PC-3 (cell line): ENCODE results near the gene NSL1. TPM values are rescaled to one million over a fixed set of nuclear protein-coding genes. Genes with fewer than 3 reads are reported as not detected.

Source experiments
- ATAC-seq: fragments of 200-7000 bp; cut with Tn5 transposase; 2 replicates; pipeline ENCODE4 v1.9.1; 2020; ENCODE audit warnings: mild to moderate bottlenecking, moderate library complexity
- BruUV-seq: library from RNA; stranded (reverse); fragments of 400-500 nt; replicated peaks from 2 replicates; lab custom pipeline; 2021; lab: Mats Ljungman, UMichigan
- CTCF ChIA-PET: fragments of 300-600 bp; sonication (Branson Sonifier 250); formaldehyde crosslinking; loops from one replicate; lab custom pipeline; 2022; ENCODE audit warnings: antibody characterized with exemption; lab: Charles Lee
- POLR2A ChIA-PET: fragments of 300-600 bp; sonication (Branson Sonifier 250); formaldehyde crosslinking; loops from one replicate; lab custom pipeline; 2022; ENCODE audit warnings: antibody characterized with exemption; ENCODE audit not compliant: unreplicated experiment; lab: Charles Lee
- DNase-seq: peaks from one replicate; pipeline ENCODE4 v3.0.0-alpha.2; 2015
- H2AFZ ChIP-seq: fragments of 300-600 bp; sonication (generic); 2 replicates; pipeline ENCODE4 v1.6.0; 2016; ENCODE audit warnings: antibody characterized with exemption, low read length
- H3F3A ChIP-seq: fragments of 300-600 bp; sonication (generic); one replicate; pipeline ENCODE4 v1.6.0; 2017; ENCODE audit warnings: antibody characterized with exemption, low read length, control low read depth, mild to moderate bottlenecking; ENCODE audit not compliant: unreplicated experiment
- H3K27ac ChIP-seq: fragments of 300-600 bp; sonication (generic); 2 replicates; pipeline ENCODE4 v1.5.1; 2016; ENCODE audit warnings: mild to moderate bottlenecking, low read length
- H3K27me3 ChIP-seq: fragments of 300-600 bp; sonication (generic); 2 replicates; pipeline ENCODE4 v1.6.1; 2016; ENCODE audit warnings: low read length, mixed read lengths
- H3K36me3 ChIP-seq: fragments of 300-600 bp; sonication (generic); 2 replicates; pipeline ENCODE4 v1.6.1; 2016; ENCODE audit warnings: low read depth, mixed run types, low read length, mixed read lengths
- H3K4me1 ChIP-seq: fragments of 300-600 bp; sonication (generic); 2 replicates; pipeline ENCODE4 v1.5.1; 2016; ENCODE audit warnings: low read length; ENCODE audit not compliant: insufficient read depth
- H3K4me2 ChIP-seq: fragments of 300-600 bp; sonication (generic); 2 replicates; pipeline ENCODE4 v1.6.0; 2016; ENCODE audit warnings: low read length
- H3K4me3 ChIP-seq: fragments of 300-600 bp; sonication (generic); 2 replicates; pipeline ENCODE4 v1.5.1; 2016; ENCODE audit warnings: mild to moderate bottlenecking, low read length, mixed read lengths
- H3K79me2 ChIP-seq: fragments of 300-600 bp; sonication (generic); 2 replicates; pipeline ENCODE4 v1.6.1; 2017; ENCODE audit warnings: low read length, mixed read lengths
- H3K9ac ChIP-seq: fragments of 300-600 bp; sonication (generic); 2 replicates; pipeline ENCODE4 v1.6.0; 2016; ENCODE audit warnings: mild to moderate bottlenecking, low read length
- H3K9me2 ChIP-seq: fragments of 300-600 bp; sonication (generic); replicated peaks from 2 replicates; pipeline ENCODE4 v1.6.1; 2016; ENCODE audit warnings: mixed run types, low read length, mixed read lengths
- H3K9me3 ChIP-seq: fragments of 300-600 bp; sonication (generic); 2 replicates; pipeline ENCODE4 v1.6.1; 2016; ENCODE audit warnings: low read length, mixed read lengths
- H4K20me1 ChIP-seq: fragments of 300-600 bp; sonication (generic); 2 replicates; pipeline ENCODE4 v1.6.1; 2016; ENCODE audit warnings: low read length, mixed read lengths
- EZH2 ChIP-seq: fragments of 300-600 bp; sonication (generic); IDR thresholded peaks from one replicate; pipeline ENCODE4 v1.6.1; 2017; ENCODE audit warnings: antibody characterized with exemption, mild to moderate bottlenecking, low read length; ENCODE audit not compliant: unreplicated experiment
- EZH2phosphoT487 ChIP-seq: fragments of 300-600 bp; sonication (generic); IDR thresholded peaks from 2 replicates; pipeline ENCODE4 v1.6.1; 2018; ENCODE audit warnings: mild to moderate bottlenecking, antibody characterized with exemption, low read length, borderline replicate concordance
- intact Hi-C: fragments of 100-400 bp; cut with micrococcal nuclease; formaldehyde crosslinking; loops from 2 replicates; pipeline ENCODE4 v1.9.0; 2023
- total RNA-seq: library from RNA; depleted of rRNA; stranded (reverse); fragments of >200 nt; gene quantifications from 2 replicates; pipeline ENCODE4 v1.2.3, GENCODE V29; 2014
- TF ChIP-seq, protein P1 (sequence below): fragments of 300-600 bp; sonication (generic); conservative IDR thresholded peaks from 2 replicates; pipeline ENCODE4 v1.5.1; 2017; ENCODE audit warnings: antibody characterized with exemption, low read depth, mild to moderate bottlenecking, low read length

NSL1 gene
- total RNA-seq, 1 experiment from 2014 or later: 56.1 TPM

- intact Hi-C loops: loop anchor here (2.0 to 5.0 kb wide), 2 partner anchors 33 to 227 kb away; no protein-coding TSS in a partner anchor
- no peak overlapping the region for H3K4me2 ChIP-seq
- no peak overlapping the region for H3K27ac ChIP-seq
- no peaks in the 10 kb centered on the region for H3K79me2 ChIP-seq
- H3K9me3 ChIP-seq: no peaks in the 10 kb centered on the region
- H3K4me1 ChIP-seq: peaks cover 10% of the 10 kb centered on the region
- ChIA-PET CTCF (no interaction called here), POLR2A (no interaction called here)
- ATAC-seq: no peak
- H3F3A ChIP-seq: no peaks in the 10 kb centered on the region
- no TSS peak for BruUV-seq
- no peak overlapping the region for H3K9ac ChIP-seq
- H3K9me2 ChIP-seq: no peaks in the 10 kb centered on the region
- TF ChIP-seq EZH2phosphoT487 (no peak), EZH2 (no peak)
- TF ChIP-seq, protein P1, sequence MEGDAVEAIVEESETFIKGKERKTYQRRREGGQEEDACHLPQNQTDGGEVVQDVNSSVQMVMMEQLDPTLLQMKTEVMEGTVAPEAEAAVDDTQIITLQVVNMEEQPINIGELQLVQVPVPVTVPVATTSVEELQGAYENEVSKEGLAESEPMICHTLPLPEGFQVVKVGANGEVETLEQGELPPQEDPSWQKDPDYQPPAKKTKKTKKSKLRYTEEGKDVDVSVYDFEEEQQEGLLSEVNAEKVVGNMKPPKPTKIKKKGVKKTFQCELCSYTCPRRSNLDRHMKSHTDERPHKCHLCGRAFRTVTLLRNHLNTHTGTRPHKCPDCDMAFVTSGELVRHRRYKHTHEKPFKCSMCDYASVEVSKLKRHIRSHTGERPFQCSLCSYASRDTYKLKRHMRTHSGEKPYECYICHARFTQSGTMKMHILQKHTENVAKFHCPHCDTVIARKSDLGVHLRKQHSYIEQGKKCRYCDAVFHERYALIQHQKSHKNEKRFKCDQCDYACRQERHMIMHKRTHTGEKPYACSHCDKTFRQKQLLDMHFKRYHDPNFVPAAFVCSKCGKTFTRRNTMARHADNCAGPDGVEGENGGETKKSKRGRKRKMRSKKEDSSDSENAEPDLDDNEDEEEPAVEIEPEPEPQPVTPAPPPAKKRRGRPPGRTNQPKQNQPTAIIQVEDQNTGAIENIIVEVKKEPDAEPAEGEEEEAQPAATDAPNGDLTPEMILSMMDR: no peak
- no peak for DNase-seq
- no peaks in the 10 kb centered on the region for H3K36me3 ChIP-seq
- peaks cover 40% of the 10 kb centered on the region for H3K27me3 ChIP-seq
- H3K4me3 ChIP-seq: no peak overlapping the region
- no peaks in the 10 kb centered on the region for H4K20me1 ChIP-seq
- no peak overlapping the region for H2AFZ ChIP-seq
Observed at GRCh38 chr1:212703991-212704564, 87.5 kb downstream of the NSL1 start.

DNA sequence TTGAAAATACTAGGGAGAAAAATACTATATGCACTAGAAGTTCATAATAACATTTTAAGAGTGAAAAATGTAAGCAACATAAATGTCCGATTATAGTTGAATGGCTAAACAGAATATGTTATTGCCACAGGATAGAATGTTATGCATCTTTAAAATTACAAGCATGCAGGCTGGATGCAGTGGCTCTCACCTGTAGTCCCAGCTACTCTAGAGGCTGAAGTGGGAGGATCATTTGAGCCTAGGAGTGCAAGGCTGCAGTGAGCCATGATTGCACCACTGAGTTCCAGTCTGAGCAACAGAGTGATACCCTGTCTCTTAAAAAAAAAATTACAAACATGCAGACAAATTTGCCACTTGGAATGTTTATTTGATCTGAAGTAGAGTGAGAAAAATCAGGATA lies 88.9 kb downstream of the NSL1 start:
- Histone ChIP-seq H3K4me3 (no peak overlapping the region), H3K4me1 (peaks cover 18% of the 10 kb centered on the region), H3K9ac (no peak overlapping the region), H3K27ac (no peak overlapping the region), H3K9me2 (no peaks in the 10 kb centered on the region), H3K9me3 (no peaks in the 10 kb centered on the region), H3K27me3 (peaks cover 54% of the 10 kb centered on the region), H2AFZ (no peak overlapping the region), H3F3A (no peaks in the 10 kb centered on the region), H4K20me1 (no peaks in the 10 kb centered on the region), H3K4me2 (no peak overlapping the region), H3K79me2 (no peaks in the 10 kb centered on the region), H3K36me3 (no peaks in the 10 kb centered on the region)
- ATAC-seq: no peak
- ChIA-PET POLR2A (no interaction called here), CTCF (no interaction called here)
- BruUV-seq: no TSS peak
- no peak for DNase-seq
- TF ChIP-seq EZH2phosphoT487: no peak
- intact Hi-C loops: loop anchor here (2.0 to 5.0 kb wide), 2 partner anchors 32 to 225 kb away; no protein-coding TSS in a partner anchor

DNA sequence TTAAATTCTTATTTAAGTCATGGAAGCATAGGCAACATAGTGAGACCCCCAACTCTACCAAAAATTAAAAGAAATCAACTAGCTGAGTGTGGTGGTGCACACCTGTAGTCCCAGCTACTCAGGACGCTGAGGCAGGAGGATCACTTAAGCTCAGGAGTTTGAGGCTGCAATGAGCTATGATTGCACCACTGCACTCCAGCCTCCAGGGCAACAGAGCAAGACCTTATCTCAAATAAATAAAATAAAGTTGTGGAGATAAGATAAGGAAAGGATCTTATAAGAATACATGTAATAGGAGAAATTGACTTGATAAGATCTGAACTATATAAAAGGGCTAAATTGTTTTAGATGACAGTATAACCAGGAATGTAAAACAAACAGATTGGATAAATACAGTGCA lies 89.7 kb downstream of the NSL1 start:
- Histone ChIP-seq H3K27me3 (peaks cover 62% of the 10 kb centered on the region), H3K9me3 (no peaks in the 10 kb centered on the region), H2AFZ (no peak overlapping the region), H3K4me1 (peaks cover 18% of the 10 kb centered on the region), H3K4me2 (no peak overlapping the region), H3K27ac (no peak overlapping the region), H3F3A (no peaks in the 10 kb centered on the region), H3K79me2 (no peaks in the 10 kb centered on the region), H3K36me3 (no peaks in the 10 kb centered on the region), H4K20me1 (no peaks in the 10 kb centered on the region), H3K9me2 (no peaks in the 10 kb centered on the region), H3K9ac (no peak overlapping the region), H3K4me3 (no peak overlapping the region)
- intact Hi-C loops: loop anchor here (2.0 to 5.0 kb wide), 3 partner anchors 15 to 225 kb away; no protein-coding TSS in a partner anchor
- POLR2A ChIA-PET: interaction anchor here (0.6 kb wide), 1 partner anchor 94 kb away, joined by 5 read pairs; the partner anchor contains the start of gene ATF3
- CTCF ChIA-PET: interaction anchor here (0.6 to 1.8 kb wide), 3 partner anchors 37 to 809 kb away, joined by 3 to 8 read pairs (median 4); no protein-coding TSS in a partner anchor
- no peak for DNase-seq
- TF ChIP-seq EZH2phosphoT487 (no peak), EZH2 (no peak)
- TF ChIP-seq, protein P1: no peak
- ATAC-seq: no peak
- BruUV-seq: no TSS peak
